HepG2 (cell line): Measurements from ENCODE around the gene NMNAT1. TPM values are rescaled to one million over a fixed set of nuclear protein-coding genes. Genes with fewer than 3 reads are reported as not detected.
A peak's percentile ranks its signal among the peaks of the same experiment; 100 is the strongest.

Experiments used
- ADNP ChIP-seq: sonication (generic); formaldehyde crosslinking; IDR thresholded peaks from 2 replicates; pipeline ENCODE4 v1.4.0; 2020; ENCODE audit warnings: missing genetic modification reagents
- E2F5 ChIP-seq: sonication (generic); formaldehyde crosslinking; conservative IDR thresholded peaks from 2 replicates; pipeline ENCODE4 v1.4.0; 2020; ENCODE audit warnings: missing genetic modification reagents
- FOXM1 ChIP-seq: sonication (generic); formaldehyde crosslinking; IDR thresholded peaks from 2 replicates; pipeline ENCODE4 v1.5.0; 2020; ENCODE audit warnings: missing genetic modification reagents
- HMGXB4 ChIP-seq, 2 experiments: sonication (generic) in 1 of 2; formaldehyde crosslinking in 1 of 2; IDR thresholded peaks; 2 replicates each; pipeline versions ENCODE4 v1.4.0 to v1.6.1; 2018 to 2020; ENCODE audit warnings: missing genetic modification reagents in 2 of 2, borderline replicate concordance in 1 of 2, low read depth in 1 of 2, mild to moderate bottlenecking in 1 of 2, missing biosample characterization in 1 of 2
- MAF1 ChIP-seq: sonication (generic); formaldehyde crosslinking; IDR thresholded peaks from 2 replicates; pipeline ENCODE4 v1.5.0; 2020; ENCODE audit warnings: missing genetic modification reagents, borderline replicate concordance
- MAX ChIP-seq: IDR thresholded peaks from 2 replicates; pipeline ENCODE4 v1.6.1; 2012; ENCODE audit warnings: inconsistent platforms
- MLLT10 ChIP-seq: sonication (generic); formaldehyde crosslinking; IDR thresholded peaks from 2 replicates; pipeline ENCODE4 v1.4.0; 2020; ENCODE audit warnings: missing genetic modification reagents
- MTERF4 ChIP-seq: sonication (generic); formaldehyde crosslinking; IDR thresholded peaks from 2 replicates; pipeline ENCODE4 v1.8.0; 2023; ENCODE audit warnings: mild to moderate bottlenecking, missing genetic modification reagents
- NFATC3 ChIP-seq: sonication (generic); formaldehyde crosslinking; IDR thresholded peaks from 2 replicates; pipeline ENCODE4 v1.5.1; 2020; ENCODE audit warnings: mild to moderate bottlenecking, missing genetic modification reagents
- PHF5A ChIP-seq: IDR thresholded peaks from one replicate; pipeline ENCODE4 v1.6.1; 2018; ENCODE audit warnings: low read depth, missing genetic modification reagents; ENCODE audit not compliant: unreplicated experiment
- SNAPC4 ChIP-seq: sonication (generic); formaldehyde crosslinking; IDR thresholded peaks from 2 replicates; pipeline ENCODE4 v1.4.0; 2020; ENCODE audit warnings: mild to moderate bottlenecking, missing genetic modification reagents
- STAG1 ChIP-seq: sonication (generic); formaldehyde crosslinking; IDR thresholded peaks from 2 replicates; pipeline ENCODE4 v1.4.0; 2020; ENCODE audit warnings: missing genetic modification reagents
- UBTF ChIP-seq: sonication (generic); formaldehyde crosslinking; IDR thresholded peaks from 2 replicates; pipeline ENCODE4 v1.4.0; 2020; ENCODE audit warnings: mild to moderate bottlenecking, missing genetic modification reagents
- ZBTB38 ChIP-seq: sonication (generic); formaldehyde crosslinking; IDR thresholded peaks from 2 replicates; pipeline ENCODE4 v1.5.1; 2020; ENCODE audit warnings: mild to moderate bottlenecking, missing genetic modification reagents
- ZNF207 ChIP-seq: fragments of 450-650 bp; IDR thresholded peaks from 2 replicates; pipeline ENCODE4 v1.6.1; 2016; ENCODE audit warnings: antibody characterized with exemption, borderline replicate concordance
- ZNF224 ChIP-seq: sonication (generic); formaldehyde crosslinking; IDR thresholded peaks from 2 replicates; pipeline ENCODE4 v1.5.0; 2020; ENCODE audit warnings: mild to moderate bottlenecking, missing genetic modification reagents
- ZNF333 ChIP-seq: sonication (generic); formaldehyde crosslinking; IDR thresholded peaks from 2 replicates; pipeline ENCODE4 v1.4.0; 2020; ENCODE audit warnings: mild to moderate bottlenecking, missing genetic modification reagents, borderline replicate concordance
- ZNF446 ChIP-seq: sonication (generic); formaldehyde crosslinking; IDR thresholded peaks from 2 replicates; pipeline ENCODE4 v1.5.0; 2020; ENCODE audit warnings: mild to moderate bottlenecking, missing genetic modification reagents
- ZNF598 ChIP-seq: sonication (generic); formaldehyde crosslinking; IDR thresholded peaks from 2 replicates; pipeline ENCODE4 v1.5.1; 2020; ENCODE audit warnings: mild to moderate bottlenecking, missing genetic modification reagents, borderline replicate concordance
- polyA plus RNA-seq, 8 experiments: library from polyadenylated mRNA; depleted of rRNA in 3 of 8; stranded (reverse) in 7 of 8; unstranded in 1 of 8; fragments of >200 nt; fragmentation: Illumina TruSeq in 4 of 8; extraction: Trizol in 4 of 8; gene quantifications; 2 replicates each; pipeline versions ENCODE4 v1.2.1 to v1.2.3, GENCODE V29; 2011 to 2016; ENCODE audit warnings: low read depth in 4 of 8, missing spikeins in 1 of 8, mixed read lengths in 1 of 8; ENCODE audit not compliant: insufficient read depth in 1 of 8
- total RNA-seq, 5 experiments: library from RNA; depleted of rRNA; stranded (reverse); fragments of >200 nt; fragmentation: Illumina TruSeq; extraction: Trizol; gene quantifications; 2 replicates each; pipeline ENCODE4 v1.2.3, GENCODE V29; 2016; ENCODE audit warnings: low read depth in 1 of 5

Gene NMNAT1
- total and polyA plus RNA-seq, 2 of the 13 experiments (the other 11 are each of a cell fraction or from before 2014, with no cell fraction given) = 5.6 to 12.2 TPM

GRCh38 chr1:9942399-9942938, 806 bp upstream of the NMNAT1 start (continued):
- TF ChIP-seq MTERF4 (CRISPR knock-in tag) = 0 out of 2 replicates have a peak, but pooled peaks have one; percentile 10
- no peak for TF ChIP-seq ADNP (CRISPR knock-in tag)
- TF ChIP-seq PHF5A (CRISPR knock-in tag) = peak; percentile 42
- TF ChIP-seq E2F5 (CRISPR knock-in tag) = 0 out of 2 replicates have a peak, but pooled peaks have one; percentile 36
- TF ChIP-seq MLLT10 (CRISPR knock-in tag) = no peak
- peak; percentile 71 for TF ChIP-seq STAG1 (CRISPR knock-in tag)
- TF ChIP-seq ZNF446 = no peak
- no peak for TF ChIP-seq ZBTB38 (CRISPR knock-in tag)
- no peak for TF ChIP-seq MAX
- no peak for TF ChIP-seq NFATC3 (CRISPR knock-in tag)
- no peak for TF ChIP-seq ZNF207
- no peak for TF ChIP-seq ZNF333 (CRISPR knock-in tag)
- TF ChIP-seq ZNF224 (CRISPR knock-in tag) = 0 out of 2 replicates have a peak, but pooled peaks have one; percentile 42
- TF ChIP-seq MAF1 = no peak
- TF ChIP-seq ZNF598 (CRISPR knock-in tag) = no peak
- TF ChIP-seq UBTF = no peak
- TF ChIP-seq SNAPC4 (CRISPR knock-in tag) = no peak
- peak in 1 of 2 experiments; percentile 54; a peak in 1 of 4 replicates for TF ChIP-seq HMGXB4 (CRISPR knock-in tag; IDR thresholded peaks at IDR 0.05; ENCODE audit: borderline replicate concordance in 1 of 2, low read depth in 1 of 2)
- TF ChIP-seq FOXM1 (CRISPR knock-in tag) = no peak
